A673 (cell line): ENCODE data around the gene PCCB. TPM values are rescaled to one million over a fixed set of nuclear protein-coding genes. Genes with fewer than 3 reads are reported as not detected.
"Not testable (repeated sequence)": the region's sequence is repeated elsewhere in the genome, so short reads cannot be mapped to it uniquely, and the experiment has no call there.

Experiments
- BruUV-seq: library from RNA; stranded (reverse); fragments of 400-500 nt; replicated peaks from 2 replicates; lab custom pipeline; 2021; lab: Mats Ljungman, UMichigan
- CTCF ChIA-PET: fragments of 300-600 bp; sonication (Branson Sonifier 250); formaldehyde crosslinking; loops from one replicate; lab custom pipeline; 2022; ENCODE audit warnings: antibody characterized with exemption; lab: Charles Lee
- POLR2A ChIA-PET: fragments of 300-600 bp; sonication (Branson Sonifier 250); formaldehyde crosslinking; loops from one replicate; lab custom pipeline; 2022; ENCODE audit warnings: antibody characterized with exemption; ENCODE audit not compliant: low non-redundant PET; lab: Charles Lee
- DNase-seq: peaks from one replicate; pipeline ENCODE4 v3.0.0-alpha.2; 2015; ENCODE audit warnings: low spot score
- H3K27ac ChIP-seq: fragments of 200-600 bp; sonication (generic); 2 replicates; pipeline ENCODE4 v1.5.1; 2016; ENCODE audit warnings: mixed run types, low read depth, mild to moderate bottlenecking, mixed read lengths, antibody characterized with exemption, low read length; ENCODE audit not compliant: poor library complexity, severe bottlenecking
- H3K27me3 ChIP-seq: fragments of 200-600 bp; sonication (generic); replicated peaks from 2 replicates; pipeline ENCODE4 v1.6.1; 2017; ENCODE audit warnings: mixed run types, low read depth, mild to moderate bottlenecking, mixed read lengths, antibody characterized with exemption, low read length; ENCODE audit not compliant: insufficient read depth, poor library complexity
- H3K36me3 ChIP-seq: fragments of 200-600 bp; sonication (generic); 2 replicates; pipeline ENCODE4 v1.6.1; 2016; ENCODE audit warnings: mixed run types, mild to moderate bottlenecking, mixed read lengths, antibody characterized with exemption, low read length; ENCODE audit not compliant: insufficient read depth, poor library complexity, severe bottlenecking
- H3K4me1 ChIP-seq: fragments of 200-600 bp; sonication (generic); 2 replicates; pipeline ENCODE4 v1.6.1; 2017; ENCODE audit warnings: mixed run types, mild to moderate bottlenecking, mixed read lengths, antibody characterized with exemption, low read length; ENCODE audit not compliant: insufficient read depth, poor library complexity, severe bottlenecking
- H3K4me3 ChIP-seq: fragments of 200-600 bp; sonication (generic); 2 replicates; pipeline ENCODE4 v1.5.1; 2016; ENCODE audit warnings: low read depth, mixed run types, mild to moderate bottlenecking, mixed read lengths, low read length; ENCODE audit not compliant: poor library complexity, severe bottlenecking
- H3K9me3 ChIP-seq: fragments of 200-600 bp; sonication (generic); 2 replicates; pipeline ENCODE4 v1.6.1; 2016; ENCODE audit warnings: mixed run types, low read depth, mild to moderate bottlenecking, mixed read lengths, antibody characterized with exemption, low read length; ENCODE audit not compliant: poor library complexity, severe bottlenecking
- CTCF ChIP-seq: fragments of 300-800, 200-600 bp; sonication (generic); conservative IDR thresholded peaks from 2 replicates; pipeline ENCODE4 v1.5.1; 2017; ENCODE audit warnings: low read depth, mild to moderate bottlenecking, antibody characterized with exemption, low read length, moderate library complexity, mixed read lengths
- EZH2 ChIP-seq: fragments of 200-600 bp; sonication (generic); IDR thresholded peaks from 2 replicates; pipeline ENCODE4 v1.6.1; 2017; ENCODE audit warnings: borderline replicate concordance, low read depth, mild to moderate bottlenecking, mixed read lengths, antibody characterized with exemption, low read length; ENCODE audit not compliant: poor library complexity, severe bottlenecking
- intact Hi-C: fragments of 100-400 bp; cut with micrococcal nuclease; formaldehyde crosslinking; loops from one replicate; pipeline ENCODE4 v1.10.0; 2022; ENCODE audit not compliant: unreplicated experiment
- total RNA-seq: library from RNA; stranded (reverse); gene quantifications from 2 replicates; pipeline ENCODE4 v1.2.3, GENCODE V29; 2021

Gene PCCB
- total RNA-seq, 1 experiment from 2014 or later = 82.1 TPM

DNA sequence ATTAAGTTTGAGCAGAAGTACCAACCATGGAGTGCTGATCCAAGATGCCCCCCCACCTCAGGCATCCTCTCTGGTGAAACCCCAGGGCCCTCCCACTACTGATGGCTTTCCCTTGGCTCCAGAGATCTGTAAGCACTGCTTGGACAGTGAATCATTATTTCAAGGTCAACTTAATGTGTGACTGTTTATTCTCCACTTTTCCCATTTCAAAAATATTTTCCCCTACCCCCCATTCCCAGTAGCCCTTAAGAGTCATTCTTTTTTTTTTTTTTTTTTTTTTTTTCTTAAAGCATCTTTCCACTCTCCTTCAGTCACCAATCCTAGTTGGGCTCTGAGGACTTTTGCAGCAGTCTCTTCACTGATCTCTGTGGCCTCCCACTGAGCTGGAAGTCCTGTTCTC is 82.6 kb downstream of the PCCB start:
- no peak for DNase-seq
- TF ChIP-seq CTCF = no peak
- no peak for TF ChIP-seq EZH2
- H3K9me3 ChIP-seq = no peaks in the 10 kb centered on the region
- H3K4me3 ChIP-seq = no peak overlapping the region
- no TSS peak for BruUV-seq
- intact Hi-C loops = no loop called here
- H3K27me3 ChIP-seq = no peaks in the 10 kb centered on the region
- no peak overlapping the region for H3K27ac ChIP-seq
- ChIA-PET POLR2A (no interaction called here), CTCF (no interaction called here)
- peaks cover 24% of the 10 kb centered on the region for H3K36me3 ChIP-seq
- H3K4me1 ChIP-seq = no peaks in the 10 kb centered on the region

DNA sequence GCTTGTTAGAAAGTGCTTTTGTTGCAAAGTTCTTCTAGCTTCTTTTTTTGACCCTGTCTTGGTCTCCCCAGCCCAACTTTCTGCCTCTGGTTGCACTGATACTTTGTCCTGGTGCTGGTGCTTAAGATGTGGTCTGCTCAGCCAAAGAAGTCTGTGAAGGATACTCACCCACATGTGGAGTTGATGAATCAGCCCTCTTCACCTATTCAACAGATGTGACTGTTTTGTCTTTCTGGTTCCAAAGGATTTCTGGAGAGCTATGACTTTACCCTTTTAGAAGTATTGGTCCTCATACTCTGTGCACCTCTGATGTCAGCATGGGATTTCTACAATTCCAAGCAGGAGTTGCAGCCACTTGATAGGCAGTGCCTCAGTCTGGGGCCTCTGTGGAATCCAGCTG is 84.1 kb downstream of the PCCB start:
- H3K4me1 ChIP-seq = no peaks in the 10 kb centered on the region
- H3K27me3 ChIP-seq = no peaks in the 10 kb centered on the region
- no TSS peak for BruUV-seq
- ChIA-PET POLR2A (no interaction called here), CTCF (no interaction called here)
- H3K27ac ChIP-seq = no peak overlapping the region
- no peak for DNase-seq
- TF ChIP-seq CTCF (no peak), EZH2 (no peak)
- no peaks in the 10 kb centered on the region for H3K9me3 ChIP-seq
- intact Hi-C loops = no loop called here
- H3K4me3 ChIP-seq = no peak overlapping the region
- peaks cover 27% of the 10 kb centered on the region for H3K36me3 ChIP-seq

DNA sequence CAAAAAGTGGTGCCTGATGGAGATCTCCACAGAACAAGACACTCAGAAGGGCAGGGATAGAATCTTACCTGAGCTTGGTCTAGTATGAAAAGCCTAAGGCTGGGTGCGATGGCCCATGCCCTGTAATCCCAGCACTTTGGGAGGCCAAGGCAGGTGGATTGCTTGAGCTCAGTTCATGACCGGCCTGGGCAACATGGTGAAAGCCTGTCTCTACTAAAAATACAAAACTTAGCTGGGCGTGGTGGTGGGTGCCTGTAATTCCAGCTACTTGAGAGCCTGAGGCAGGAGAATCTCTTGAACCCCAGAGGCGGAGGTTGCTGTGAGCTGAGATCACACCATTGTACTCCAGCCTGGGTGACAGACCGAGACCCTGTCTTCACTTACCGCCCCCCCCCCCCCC is 84.6 kb downstream of the PCCB start:
- BruUV-seq, H3K27me3 ChIP-seq, CTCF ChIA-PET, H3K27ac ChIP-seq, intact Hi-C loops, H3K9me3 ChIP-seq, POLR2A ChIA-PET, H3K4me1 ChIP-seq, DNase-seq, H3K4me3 ChIP-seq: not testable (repeated sequence)
- peaks cover 27% of the 10 kb centered on the region for H3K36me3 ChIP-seq

GRCh38 chr3:136336329-136337100 is 86.4 kb downstream of the PCCB start:
- DNase-seq = no peak
- BruUV-seq = no TSS peak
- peaks cover 27% of the 10 kb centered on the region for H3K36me3 ChIP-seq
- H3K4me1 ChIP-seq = no peaks in the 10 kb centered on the region
- CTCF ChIA-PET = no interaction called here
- no peaks in the 10 kb centered on the region for H3K27me3 ChIP-seq
- H3K27ac ChIP-seq = no peak overlapping the region
- intact Hi-C loops = no loop called here
- H3K4me3 ChIP-seq = no peak overlapping the region
- no peaks in the 10 kb centered on the region for H3K9me3 ChIP-seq
- TF ChIP-seq CTCF (no peak), EZH2 (no peak)
- POLR2A ChIA-PET = no interaction called here
